Liver (tissue), 9 donors: ENCODE data around the gene CCDC178. TPM values are rescaled to one million over a fixed set of nuclear protein-coding genes. Genes with fewer than 3 reads are reported as not detected.

Source experiments
- DNase-seq: peaks from one replicate; pipeline ENCODE4 v3.0.0-alpha.2; 2017; ENCODE audit warnings: low spot score
- H3K27ac ChIP-seq, 2 donors: one replicate each; pipeline ENCODE4 v1.7.0; 2013; ENCODE audit warnings: inconsistent platforms in 2 of 2, low read length in 2 of 2, control low read depth in 1 of 2, low read depth in 1 of 2, mild to moderate bottlenecking in 1 of 2
- H3K27me3 ChIP-seq, 4 donors: one replicate each; pipeline versions ENCODE4 v1.6.1 to v1.7.0; 2013; ENCODE audit warnings: low read length in 3 of 4, inconsistent platforms in 1 of 4, mild to moderate bottlenecking in 1 of 4, moderate library complexity in 1 of 4; ENCODE audit not compliant: control insufficient read depth in 4 of 4, insufficient read depth in 4 of 4
- H3K36me3 ChIP-seq, 4 donors: one replicate each; pipeline versions ENCODE4 v1.6.1 to v1.7.0; 2013; ENCODE audit warnings: low read length in 3 of 4, mild to moderate bottlenecking in 3 of 4, low read depth in 1 of 4, moderate library complexity in 1 of 4; ENCODE audit not compliant: control insufficient read depth in 4 of 4, insufficient read depth in 3 of 4
- H3K4me1 ChIP-seq, 4 donors: one replicate each; pipeline versions ENCODE4 v1.6.1 to v1.7.0; 2013; ENCODE audit warnings: low read length in 3 of 4, mild to moderate bottlenecking in 3 of 4, moderate library complexity in 1 of 4; ENCODE audit not compliant: control insufficient read depth in 4 of 4, insufficient read depth in 4 of 4
- H3K4me3 ChIP-seq, 3 donors: one replicate each; pipeline versions ENCODE4 v1.6.1 to v1.7.0; 2013; ENCODE audit warnings: low read length in 3 of 3, control low read depth in 1 of 3, low read depth in 1 of 3, mild to moderate bottlenecking in 1 of 3
- H3K9ac ChIP-seq, 2 donors: one replicate each; pipeline ENCODE4 v1.7.0; 2013; ENCODE audit warnings: low read length in 2 of 2, mild to moderate bottlenecking in 2 of 2, moderate library complexity in 2 of 2, control low read depth in 1 of 2, low read depth in 1 of 2
- H3K9me3 ChIP-seq, 4 donors: one replicate each; pipeline versions ENCODE4 v1.6.1 to v1.7.0; 2013; ENCODE audit warnings: low read length in 3 of 4; ENCODE audit not compliant: control insufficient read depth in 4 of 4
- ATF3 ChIP-seq: IDR thresholded peaks from 2 replicates; pipeline ENCODE4 v1.6.1; 2016; ENCODE audit warnings: antibody characterized with exemption
- HNF4A ChIP-seq, 2 donors: conservative IDR thresholded peaks; 2 replicates each; pipeline ENCODE4 v1.6.1; 2016; ENCODE audit warnings: antibody characterized with exemption in 2 of 2, mild to moderate bottlenecking in 2 of 2
- NR2F2 ChIP-seq: IDR thresholded peaks from 2 replicates; pipeline ENCODE4 v1.6.1; 2016; ENCODE audit warnings: antibody characterized with exemption
- RAD21 ChIP-seq, 2 donors: IDR thresholded peaks; 2 replicates each; pipeline ENCODE4 v1.6.1; 2016; ENCODE audit warnings: antibody characterized with exemption in 2 of 2, mild to moderate bottlenecking in 2 of 2
- RXRA ChIP-seq, 2 donors: IDR thresholded peaks; 2 replicates each; pipeline ENCODE4 v1.6.1; 2017 to 2018; ENCODE audit warnings: antibody characterized with exemption in 2 of 2, mild to moderate bottlenecking in 1 of 2
- SP1 ChIP-seq: IDR thresholded peaks from 2 replicates; pipeline ENCODE4 v1.6.1; 2018; ENCODE audit warnings: antibody characterized with exemption, mild to moderate bottlenecking
- WGBS: extraction: QIAGEN DNeasy Blood & Tissue Kit; methylation state at CpG from one replicate; pipeline ENCODE4 v1.1.7; 2013; 5-methylcytosine and 5-hydroxymethylcytosine counted together
- polyA plus RNA-seq, 2 donors: library from polyadenylated mRNA; stranded (reverse) in 1 of 2; unstranded in 1 of 2; fragments of 200-250 nt in 1 of 2; fragments of >200 nt in 1 of 2; fragmentation: Nextera tagmentation in 1 of 2; extraction: Ambion mirVana in 1 of 2; gene quantifications; one replicate each; pipeline versions ENCODE4 v1.2.1 to v1.2.3, GENCODE V29; 2013 to 2015
- total RNA-seq, 2 donors: library from RNA; depleted of rRNA; stranded (reverse); fragments of >200 nt; gene quantifications; one replicate each; pipeline ENCODE4 v1.2.3, GENCODE V29; 2014
- TF ChIP-seq, protein P1 (sequence below): IDR thresholded peaks from 2 replicates; pipeline ENCODE4 v1.6.1; 2016; ENCODE audit warnings: antibody characterized with exemption, mild to moderate bottlenecking
- TF ChIP-seq, protein P2 (sequence below): fragments of 150-350 bp; IDR thresholded peaks from 2 replicates; pipeline ENCODE4 v1.5.1; 2017; ENCODE audit warnings: improper control_type of control experiment, low read depth, low read length; ENCODE audit not compliant: missing input control
- donor health status: healthy.
- donor health status: healthy.
- donor health status: healthy.
- donor health status: healthy.
- donor health status: healthy.

Gene CCDC178
- total and polyA plus RNA-seq, 4 donors: not detected

DNA sequence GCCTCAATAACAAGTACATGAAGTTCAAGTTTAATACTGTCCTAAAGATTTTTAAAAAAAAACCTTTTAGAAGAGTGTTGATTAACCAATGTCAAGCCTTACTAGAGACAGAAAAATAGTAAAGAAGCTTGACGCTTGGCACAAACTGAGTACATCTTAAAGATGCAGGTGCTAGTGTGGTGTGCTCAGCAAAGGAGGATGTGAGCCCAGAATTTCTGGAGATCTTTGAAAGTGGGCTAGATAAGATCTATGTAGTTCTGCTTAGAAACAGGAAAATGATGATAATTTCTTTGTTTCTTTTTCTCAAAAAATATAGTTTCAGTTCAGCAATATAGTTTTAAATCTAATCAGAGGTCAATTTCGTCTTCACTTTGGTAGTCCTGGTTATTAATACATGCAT lies 549.4 kb downstream of the CCDC178 start (continued):
- TF ChIP-seq, protein P1, sequence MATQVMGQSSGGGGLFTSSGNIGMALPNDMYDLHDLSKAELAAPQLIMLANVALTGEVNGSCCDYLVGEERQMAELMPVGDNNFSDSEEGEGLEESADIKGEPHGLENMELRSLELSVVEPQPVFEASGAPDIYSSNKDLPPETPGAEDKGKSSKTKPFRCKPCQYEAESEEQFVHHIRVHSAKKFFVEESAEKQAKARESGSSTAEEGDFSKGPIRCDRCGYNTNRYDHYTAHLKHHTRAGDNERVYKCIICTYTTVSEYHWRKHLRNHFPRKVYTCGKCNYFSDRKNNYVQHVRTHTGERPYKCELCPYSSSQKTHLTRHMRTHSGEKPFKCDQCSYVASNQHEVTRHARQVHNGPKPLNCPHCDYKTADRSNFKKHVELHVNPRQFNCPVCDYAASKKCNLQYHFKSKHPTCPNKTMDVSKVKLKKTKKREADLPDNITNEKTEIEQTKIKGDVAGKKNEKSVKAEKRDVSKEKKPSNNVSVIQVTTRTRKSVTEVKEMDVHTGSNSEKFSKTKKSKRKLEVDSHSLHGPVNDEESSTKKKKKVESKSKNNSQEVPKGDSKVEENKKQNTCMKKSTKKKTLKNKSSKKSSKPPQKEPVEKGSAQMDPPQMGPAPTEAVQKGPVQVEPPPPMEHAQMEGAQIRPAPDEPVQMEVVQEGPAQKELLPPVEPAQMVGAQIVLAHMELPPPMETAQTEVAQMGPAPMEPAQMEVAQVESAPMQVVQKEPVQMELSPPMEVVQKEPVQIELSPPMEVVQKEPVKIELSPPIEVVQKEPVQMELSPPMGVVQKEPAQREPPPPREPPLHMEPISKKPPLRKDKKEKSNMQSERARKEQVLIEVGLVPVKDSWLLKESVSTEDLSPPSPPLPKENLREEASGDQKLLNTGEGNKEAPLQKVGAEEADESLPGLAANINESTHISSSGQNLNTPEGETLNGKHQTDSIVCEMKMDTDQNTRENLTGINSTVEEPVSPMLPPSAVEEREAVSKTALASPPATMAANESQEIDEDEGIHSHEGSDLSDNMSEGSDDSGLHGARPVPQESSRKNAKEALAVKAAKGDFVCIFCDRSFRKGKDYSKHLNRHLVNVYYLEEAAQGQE: no peak

DNA sequence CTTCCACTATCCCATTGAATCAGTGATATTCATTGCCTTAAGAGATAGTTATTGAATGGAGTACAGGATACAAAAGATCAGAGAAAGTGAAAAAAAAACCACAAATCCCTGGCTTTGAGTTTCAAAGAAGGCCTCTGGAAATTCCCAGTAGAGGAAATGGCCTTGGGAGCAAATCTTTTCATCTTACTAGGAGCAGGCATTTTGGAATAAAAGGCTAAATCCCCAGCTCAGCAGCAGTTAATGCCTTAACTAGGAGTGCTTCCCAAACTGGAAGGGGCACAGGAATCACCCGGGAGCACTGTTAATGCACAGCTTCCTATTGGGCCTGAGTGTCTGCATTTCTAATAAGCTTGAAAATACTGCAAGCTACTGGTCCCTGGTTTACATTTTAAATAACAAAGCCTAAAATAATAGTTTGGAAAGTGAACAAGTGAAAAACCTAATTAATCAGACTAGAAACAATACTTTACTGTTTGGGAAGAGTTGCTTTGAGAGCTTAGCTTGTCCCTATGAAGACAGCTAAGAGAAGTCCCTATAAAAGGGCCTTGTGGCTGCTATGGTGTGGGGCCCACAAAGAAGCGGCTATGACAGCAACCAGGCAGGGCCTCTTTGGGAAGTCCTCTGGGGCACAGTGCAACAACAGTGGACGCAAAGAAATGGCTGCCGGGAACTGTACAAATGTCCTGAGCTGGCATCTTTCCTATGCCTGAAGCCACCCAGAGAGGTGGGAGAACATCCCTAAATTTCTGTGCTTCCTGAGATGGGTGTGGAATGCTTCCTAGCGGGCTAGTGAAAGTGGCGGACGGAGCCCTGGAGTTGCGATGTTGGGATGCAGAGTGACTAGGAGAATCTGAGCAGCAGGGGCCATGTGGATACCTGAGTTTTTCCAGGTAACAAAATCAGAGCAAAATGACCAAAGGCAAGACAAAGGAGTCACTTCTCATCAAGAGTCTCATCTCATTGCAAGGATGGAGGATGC lies 550.6 kb downstream of the CCDC178 start:
- H3K27ac ChIP-seq: no peak overlapping the region
- WGBS: 94% methylated on average over 8 of the region's 8 CpGs
- TF ChIP-seq, protein P2, sequence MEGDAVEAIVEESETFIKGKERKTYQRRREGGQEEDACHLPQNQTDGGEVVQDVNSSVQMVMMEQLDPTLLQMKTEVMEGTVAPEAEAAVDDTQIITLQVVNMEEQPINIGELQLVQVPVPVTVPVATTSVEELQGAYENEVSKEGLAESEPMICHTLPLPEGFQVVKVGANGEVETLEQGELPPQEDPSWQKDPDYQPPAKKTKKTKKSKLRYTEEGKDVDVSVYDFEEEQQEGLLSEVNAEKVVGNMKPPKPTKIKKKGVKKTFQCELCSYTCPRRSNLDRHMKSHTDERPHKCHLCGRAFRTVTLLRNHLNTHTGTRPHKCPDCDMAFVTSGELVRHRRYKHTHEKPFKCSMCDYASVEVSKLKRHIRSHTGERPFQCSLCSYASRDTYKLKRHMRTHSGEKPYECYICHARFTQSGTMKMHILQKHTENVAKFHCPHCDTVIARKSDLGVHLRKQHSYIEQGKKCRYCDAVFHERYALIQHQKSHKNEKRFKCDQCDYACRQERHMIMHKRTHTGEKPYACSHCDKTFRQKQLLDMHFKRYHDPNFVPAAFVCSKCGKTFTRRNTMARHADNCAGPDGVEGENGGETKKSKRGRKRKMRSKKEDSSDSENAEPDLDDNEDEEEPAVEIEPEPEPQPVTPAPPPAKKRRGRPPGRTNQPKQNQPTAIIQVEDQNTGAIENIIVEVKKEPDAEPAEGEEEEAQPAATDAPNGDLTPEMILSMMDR: no peak
- TF ChIP-seq SP1 (no peak), HNF4A (conservative IDR thresholded peaks at IDR 0.05) (no peak), RXRA (IDR thresholded peaks at IDR 0.05) (no peak), ATF3 (no peak), NR2F2 (no peak), RAD21 (IDR thresholded peaks at IDR 0.05) (no peak)
- TF ChIP-seq, protein P1: no peak

More for the DNA sequence above, 550.6 kb downstream of the CCDC178 start:
- no peak for DNase-seq
- no peaks in the 10 kb centered on the region for H3K36me3 ChIP-seq
- no peak overlapping the region for H3K4me3 ChIP-seq
- H3K9ac ChIP-seq: no peak overlapping the region
- H3K9me3 ChIP-seq: no peaks in the 10 kb centered on the region
- no peaks in the 10 kb centered on the region for H3K4me1 ChIP-seq
- H3K27me3 ChIP-seq: no peaks in the 10 kb centered on the region
